Fibroblast of lung (primary cell): Measurements from ENCODE around the gene TIMM44. TPM values are rescaled to one million over a fixed set of nuclear protein-coding genes. Genes with fewer than 3 reads are reported as not detected.

Source experiments
- DNase-seq, 2 donors: peaks; one replicate each; pipeline versions ENCODE4 v3.0.0 to v3.0.0-alpha.2; 2010; ENCODE audit warnings: low read depth in 2 of 2
- H2AFZ ChIP-seq: 2 replicates; pipeline ENCODE4 v1.5.1; 2012; ENCODE audit warnings: low read length, control low read depth, inconsistent platforms
- H3K27ac ChIP-seq: 2 replicates; pipeline ENCODE4 v1.5.1; 2011; ENCODE audit warnings: low read length, control low read depth; ENCODE audit not compliant: insufficient read depth
- H3K27me3 ChIP-seq: 2 replicates; pipeline ENCODE4 v1.5.1; 2011; ENCODE audit warnings: mild to moderate bottlenecking, low read length; ENCODE audit not compliant: control insufficient read depth, insufficient read depth
- H3K36me3 ChIP-seq: 2 replicates; pipeline ENCODE4 v1.5.1; 2011; ENCODE audit warnings: low read length; ENCODE audit not compliant: control insufficient read depth, insufficient read depth
- H3K4me1 ChIP-seq: 2 replicates; pipeline ENCODE4 v1.5.1; 2011; ENCODE audit warnings: low read length; ENCODE audit not compliant: control insufficient read depth, insufficient read depth; ENCODE audit errors: extremely low read depth
- H3K4me2 ChIP-seq: 2 replicates; pipeline ENCODE4 v1.5.1; 2011; ENCODE audit warnings: low read length, control low read depth; ENCODE audit not compliant: insufficient read depth; ENCODE audit errors: extremely low read depth
- H3K4me3 ChIP-seq, 4 experiments: fragments of 200-600 bp in 1 of 4; sonication (generic) in 1 of 4; replicated peaks in 1 of 4; 2 replicates each; pipeline ENCODE4 v1.5.1; 2011 to 2016; ENCODE audit warnings: low read length in 4 of 4, low read depth in 3 of 4, mild to moderate bottlenecking in 3 of 4, control low read depth in 2 of 4, inconsistent platforms in 1 of 4, mixed read lengths in 1 of 4; ENCODE audit not compliant: insufficient read depth in 1 of 4; ENCODE audit errors: control extremely low read depth in 1 of 4
- H3K79me2 ChIP-seq: 2 replicates; pipeline ENCODE4 v1.5.1; 2012; ENCODE audit warnings: mild to moderate bottlenecking, low read length, inconsistent platforms; ENCODE audit not compliant: control insufficient read depth, insufficient read depth
- H3K9ac ChIP-seq: 2 replicates; pipeline ENCODE4 v1.5.1; 2011; ENCODE audit warnings: mild to moderate bottlenecking, low read length, control low read depth; ENCODE audit not compliant: insufficient read depth
- H3K9me3 ChIP-seq: 2 replicates; pipeline ENCODE4 v1.5.1; 2012; ENCODE audit warnings: low read depth, low read length; ENCODE audit not compliant: control insufficient read depth, insufficient read depth
- H4K20me1 ChIP-seq: 2 replicates; pipeline ENCODE4 v1.5.1; 2011; ENCODE audit warnings: low read length; ENCODE audit not compliant: control insufficient read depth, insufficient read depth; ENCODE audit errors: extremely low read depth
- EZH2 ChIP-seq: IDR thresholded peaks from 2 replicates; pipeline ENCODE4 v1.5.1; 2012; ENCODE audit warnings: low read length, control low read depth, mild to moderate bottlenecking; ENCODE audit errors: missing control alignments
- polyA plus RNA-seq, 2 donors: library from polyadenylated mRNA; depleted of rRNA in 1 of 2; stranded (reverse) in 1 of 2; unstranded in 1 of 2; fragments of >200 nt; gene quantifications; 2 replicates each; pipeline ENCODE4 v1.2.1, GENCODE V29; 2011 to 2012; ENCODE audit warnings: missing spikeins in 1 of 2
- total RNA-seq: library from RNA; depleted of rRNA; stranded (reverse); fragments of >200 nt; gene quantifications from 2 replicates; pipeline ENCODE4 v1.2.1, GENCODE V29; 2014
- TF ChIP-seq, protein P1 (sequence below), 2 donors: IDR thresholded peaks in 1 of 2; conservative IDR thresholded peaks in 1 of 2; 1 replicate in 1 of 2; 2 replicates in 1 of 2; pipeline ENCODE4 v1.5.1; 2011 to 2012; ENCODE audit warnings: low read length in 2 of 2, control low read depth in 1 of 2, inconsistent platforms in 1 of 2, low read depth in 1 of 2, mild to moderate bottlenecking in 1 of 2

The TIMM44 gene
- total and polyA plus RNA-seq, 2 donors (not counting 1 experiment from before 2014, with no cell fraction given): 29.5 to 56.1 TPM

DNA sequence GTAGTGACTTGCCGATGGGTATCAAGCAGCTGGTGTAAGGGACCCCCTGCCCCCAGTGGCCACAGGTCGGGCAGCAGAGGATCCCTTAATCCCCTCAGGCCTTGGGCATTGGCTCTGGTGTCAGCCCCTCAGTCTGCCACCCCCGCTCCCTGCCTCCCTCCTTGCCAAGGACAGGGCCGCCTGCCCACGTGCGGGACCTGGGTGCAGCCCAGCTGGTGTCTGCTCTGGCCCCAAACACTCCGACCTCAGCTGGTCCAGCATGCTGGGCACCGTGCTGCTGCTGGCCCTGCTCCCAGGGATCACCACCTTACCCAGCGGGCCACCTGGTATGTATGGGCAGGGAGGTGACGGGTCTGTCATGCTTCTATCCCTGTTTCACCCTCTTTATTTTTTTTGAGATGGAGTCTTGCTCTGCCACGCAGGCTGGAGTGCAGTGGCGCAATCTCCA is 28.8 kb downstream of the TIMM44 start, which contains the start of gene TGFBR3L:
TSS of gene TGFBR3L (plus strand) at position 233 of the 448 bp plus-strand sequence.
- no peak for DNase-seq
- Histone ChIP-seq H3K36me3 (peaks cover 14% of the 10 kb centered on the region), H3K9me3 (no peaks in the 10 kb centered on the region), H3K79me2 (no peaks in the 10 kb centered on the region), H3K4me1 (peaks cover 10% of the 10 kb centered on the region), H3K4me2 (peak within 1 kb of the TSS; percentile 80), H3K27ac (no peak within 1 kb of the TSS), H3K27me3 (peaks cover 8% of the 10 kb centered on the region), H3K4me3 (no peak within 1 kb of the TSS), H3K9ac (no peak within 1 kb of the TSS), H4K20me1 (no peaks in the 10 kb centered on the region), H2AFZ (no peak within 1 kb of the TSS)
- TF ChIP-seq, protein P1, sequence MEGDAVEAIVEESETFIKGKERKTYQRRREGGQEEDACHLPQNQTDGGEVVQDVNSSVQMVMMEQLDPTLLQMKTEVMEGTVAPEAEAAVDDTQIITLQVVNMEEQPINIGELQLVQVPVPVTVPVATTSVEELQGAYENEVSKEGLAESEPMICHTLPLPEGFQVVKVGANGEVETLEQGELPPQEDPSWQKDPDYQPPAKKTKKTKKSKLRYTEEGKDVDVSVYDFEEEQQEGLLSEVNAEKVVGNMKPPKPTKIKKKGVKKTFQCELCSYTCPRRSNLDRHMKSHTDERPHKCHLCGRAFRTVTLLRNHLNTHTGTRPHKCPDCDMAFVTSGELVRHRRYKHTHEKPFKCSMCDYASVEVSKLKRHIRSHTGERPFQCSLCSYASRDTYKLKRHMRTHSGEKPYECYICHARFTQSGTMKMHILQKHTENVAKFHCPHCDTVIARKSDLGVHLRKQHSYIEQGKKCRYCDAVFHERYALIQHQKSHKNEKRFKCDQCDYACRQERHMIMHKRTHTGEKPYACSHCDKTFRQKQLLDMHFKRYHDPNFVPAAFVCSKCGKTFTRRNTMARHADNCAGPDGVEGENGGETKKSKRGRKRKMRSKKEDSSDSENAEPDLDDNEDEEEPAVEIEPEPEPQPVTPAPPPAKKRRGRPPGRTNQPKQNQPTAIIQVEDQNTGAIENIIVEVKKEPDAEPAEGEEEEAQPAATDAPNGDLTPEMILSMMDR (conservative IDR thresholded peaks at IDR 0.05 in 1 of 2, IDR thresholded peaks at IDR 0.05 in 1 of 2; ENCODE audit: low read depth in 1 of 2, low read length in 2 of 2): no peak
- no peak for TF ChIP-seq EZH2

DNA sequence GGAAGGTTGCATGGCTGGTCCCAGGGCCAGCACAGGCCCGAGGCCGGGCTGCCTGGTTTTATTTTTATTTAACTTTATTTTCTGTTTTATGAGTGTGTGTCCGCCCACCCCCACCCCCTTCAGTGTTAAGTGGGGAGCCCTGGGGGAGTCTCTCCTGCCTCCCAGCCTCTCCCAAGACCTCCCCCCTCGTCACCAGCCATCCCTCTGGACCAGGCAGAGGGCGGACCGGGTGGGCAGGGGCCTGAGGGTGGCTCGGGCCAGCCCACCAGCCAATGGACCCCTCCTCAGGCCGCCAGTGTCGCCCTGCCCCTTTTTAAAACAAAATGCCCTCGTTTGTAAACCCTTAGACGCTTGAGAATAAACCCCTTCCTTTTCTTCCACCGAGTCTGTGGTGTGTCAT is 29.4 kb downstream of the TIMM44 start:
- peaks cover 17% of the 10 kb centered on the region for H3K36me3 ChIP-seq
- TF ChIP-seq, protein P1 (conservative IDR thresholded peaks at IDR 0.05 in 1 of 2, IDR thresholded peaks at IDR 0.05 in 1 of 2; ENCODE audit: low read depth in 1 of 2, low read length in 2 of 2): no peak
- no peak for TF ChIP-seq EZH2
- H3K9ac ChIP-seq: no peak overlapping the region
- no peak overlapping the region for H3K4me3 ChIP-seq
- no peak overlapping the region for H3K27ac ChIP-seq
- no peak overlapping the region for H2AFZ ChIP-seq
- no peaks in the 10 kb centered on the region for H3K9me3 ChIP-seq
- H3K79me2 ChIP-seq: no peaks in the 10 kb centered on the region
- no peak for DNase-seq
- H3K27me3 ChIP-seq: peaks cover 8% of the 10 kb centered on the region
- H4K20me1 ChIP-seq: no peaks in the 10 kb centered on the region
- peaks cover 8% of the 10 kb centered on the region for H3K4me1 ChIP-seq
- no peak overlapping the region for H3K4me2 ChIP-seq

DNA sequence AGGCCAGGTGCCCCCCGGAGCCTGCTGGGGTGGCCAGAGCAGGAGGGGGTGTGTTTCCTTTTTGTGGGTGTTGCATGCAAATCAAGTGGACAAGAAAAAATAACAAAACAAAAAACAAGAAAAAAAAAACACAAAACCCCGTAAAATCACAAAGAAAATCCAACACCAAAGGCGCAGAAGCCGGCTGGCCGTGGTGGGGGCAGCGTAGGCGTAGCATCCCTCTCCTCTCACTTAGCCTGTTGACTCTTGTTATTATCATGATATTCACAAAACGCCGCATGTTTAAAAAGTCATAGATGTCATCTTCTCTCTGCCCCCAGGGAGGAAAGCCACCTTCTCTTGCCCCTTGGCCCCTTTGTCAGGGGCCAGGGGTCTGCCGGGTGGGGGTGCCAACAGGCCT is 29.8 kb downstream of the TIMM44 start:
- DNase-seq: no peak
- Histone ChIP-seq H4K20me1 (no peaks in the 10 kb centered on the region), H3K79me2 (no peaks in the 10 kb centered on the region)

More for the DNA sequence above, 29.8 kb downstream of the TIMM44 start:
- Histone ChIP-seq H2AFZ (no peak overlapping the region), H3K4me3 (no peak overlapping the region), H3K4me1 (peaks cover 8% of the 10 kb centered on the region), H3K27me3 (peaks cover 8% of the 10 kb centered on the region), H3K9me3 (no peaks in the 10 kb centered on the region), H3K36me3 (peaks cover 19% of the 10 kb centered on the region), H3K9ac (no peak overlapping the region), H3K4me2 (no peak overlapping the region), H3K27ac (no peak overlapping the region)
- TF ChIP-seq EZH2: no peak
- TF ChIP-seq, protein P1 (conservative IDR thresholded peaks at IDR 0.05 in 1 of 2, IDR thresholded peaks at IDR 0.05 in 1 of 2; ENCODE audit: low read depth in 1 of 2, low read length in 2 of 2): no peak
